ENCODE data around the gene BHMT.

Gene BHMT

GRCh38 chr5:79076819-79077218, 34.8 kb upstream of the BHMT start:
- Histone ChIP-seq H3K9me2 (replicated peaks; ENCODE audit: control insufficient read depth, low read length) (no peaks in the 10 kb centered on the region), H3K4me1 (ENCODE audit: control insufficient read depth, low read length) (no peaks in the 10 kb centered on the region), H3F3A (ENCODE audit: control insufficient read depth, insufficient read depth) (no peaks in the 10 kb centered on the region)

GRCh38 chr5:79077680-79078365, 33.8 kb upstream of the BHMT start:
- TF ChIP-seq CTCF (IDR thresholded peaks at IDR 0.05; ENCODE audit: low read depth, low read length, poor library complexity, severe bottlenecking) (no peak), EZH2phosphoT487 (IDR thresholded peaks at IDR 0.05; ENCODE audit: borderline replicate concordance, low read length) (no peak)
- H3K4me2 ChIP-seq (ENCODE audit: low read length): no peak overlapping the region
- no peaks in the 10 kb centered on the region for H3F3A ChIP-seq (ENCODE audit: control insufficient read depth, insufficient read depth)
- no peaks in the 10 kb centered on the region for H3K36me3 ChIP-seq (ENCODE audit: control insufficient read depth, low read length)
- no peak overlapping the region for H3K4me3 ChIP-seq (ENCODE audit: low read length)
- no peaks in the 10 kb centered on the region for H3K79me2 ChIP-seq (ENCODE audit: control insufficient read depth, low read length)
- no peaks in the 10 kb centered on the region for H4K20me1 ChIP-seq (ENCODE audit: control insufficient read depth, insufficient read depth, low read depth, low read length)
- H3K27ac ChIP-seq (ENCODE audit: low read depth, low read length): no peak overlapping the region
- no peaks in the 10 kb centered on the region for H3K4me1 ChIP-seq (ENCODE audit: control insufficient read depth, low read length)
- H3K9me3 ChIP-seq (ENCODE audit: control insufficient read depth, insufficient read depth, low read length): no peaks in the 10 kb centered on the region
- no peaks in the 10 kb centered on the region for H3K9me2 ChIP-seq (replicated peaks; ENCODE audit: control insufficient read depth, low read length)
- no peaks in the 10 kb centered on the region; the same call in 1 of the 2 replicates for H3K27me3 ChIP-seq (ENCODE audit: control insufficient read depth, low read length)

More at GRCh38 chr5:79076819-79077218, 34.8 kb upstream of the BHMT start:
- Histone ChIP-seq H3K79me2 (ENCODE audit: control insufficient read depth, low read length) (no peaks in the 10 kb centered on the region), H4K20me1 (ENCODE audit: control insufficient read depth, insufficient read depth, low read depth, low read length) (no peaks in the 10 kb centered on the region), H3K4me3 (ENCODE audit: low read length) (no peak overlapping the region), H3K9me3 (ENCODE audit: control insufficient read depth, insufficient read depth, low read length) (no peaks in the 10 kb centered on the region), H3K27ac (ENCODE audit: low read depth, low read length) (no peak overlapping the region), H3K27me3 (ENCODE audit: control insufficient read depth, low read length) (no peaks in the 10 kb centered on the region; the same call in 1 of the 2 replicates), H3K4me2 (ENCODE audit: low read length) (no peak overlapping the region), H3K36me3 (ENCODE audit: control insufficient read depth, low read length) (no peaks in the 10 kb centered on the region)
- TF ChIP-seq CTCF (IDR thresholded peaks at IDR 0.05; ENCODE audit: low read depth, low read length, poor library complexity, severe bottlenecking): no peak
- TF ChIP-seq EZH2phosphoT487 (IDR thresholded peaks at IDR 0.05; ENCODE audit: borderline replicate concordance, low read length): no peak

- H4K20me1 ChIP-seq (ENCODE audit: control insufficient read depth, insufficient read depth, low read depth, low read length): no peaks in the 10 kb centered on the region
- no peaks in the 10 kb centered on the region for H3K9me2 ChIP-seq (replicated peaks; ENCODE audit: control insufficient read depth, low read length)
- H3K4me3 ChIP-seq (ENCODE audit: low read length): no peak overlapping the region
- no peaks in the 10 kb centered on the region for H3F3A ChIP-seq (ENCODE audit: control insufficient read depth, insufficient read depth)
- no peak for TF ChIP-seq EZH2phosphoT487 (IDR thresholded peaks at IDR 0.05; ENCODE audit: borderline replicate concordance, low read length)
- no peak for TF ChIP-seq CTCF (IDR thresholded peaks at IDR 0.05; ENCODE audit: low read depth, low read length, poor library complexity, severe bottlenecking)
- H3K27ac ChIP-seq (ENCODE audit: low read depth, low read length): no peak overlapping the region
- H3K4me2 ChIP-seq (ENCODE audit: low read length): no peak overlapping the region
- H3K9me3 ChIP-seq (ENCODE audit: control insufficient read depth, insufficient read depth, low read length): no peaks in the 10 kb centered on the region
- no peaks in the 10 kb centered on the region for H3K4me1 ChIP-seq (ENCODE audit: control insufficient read depth, low read length)
- peaks cover 2% of the 10 kb centered on the region; the same call in 1 of the 2 replicates for H3K27me3 ChIP-seq (ENCODE audit: control insufficient read depth, low read length)
- H3K36me3 ChIP-seq (ENCODE audit: control insufficient read depth, low read length): no peaks in the 10 kb centered on the region
- no peaks in the 10 kb centered on the region for H3K79me2 ChIP-seq (ENCODE audit: control insufficient read depth, low read length)
These were observed 30.8 kb upstream of the BHMT start for GRCh38 chr5:79080804-79081203.
